Measurements from ENCODE around the gene FBXO31.

The FBXO31 gene

DNA sequence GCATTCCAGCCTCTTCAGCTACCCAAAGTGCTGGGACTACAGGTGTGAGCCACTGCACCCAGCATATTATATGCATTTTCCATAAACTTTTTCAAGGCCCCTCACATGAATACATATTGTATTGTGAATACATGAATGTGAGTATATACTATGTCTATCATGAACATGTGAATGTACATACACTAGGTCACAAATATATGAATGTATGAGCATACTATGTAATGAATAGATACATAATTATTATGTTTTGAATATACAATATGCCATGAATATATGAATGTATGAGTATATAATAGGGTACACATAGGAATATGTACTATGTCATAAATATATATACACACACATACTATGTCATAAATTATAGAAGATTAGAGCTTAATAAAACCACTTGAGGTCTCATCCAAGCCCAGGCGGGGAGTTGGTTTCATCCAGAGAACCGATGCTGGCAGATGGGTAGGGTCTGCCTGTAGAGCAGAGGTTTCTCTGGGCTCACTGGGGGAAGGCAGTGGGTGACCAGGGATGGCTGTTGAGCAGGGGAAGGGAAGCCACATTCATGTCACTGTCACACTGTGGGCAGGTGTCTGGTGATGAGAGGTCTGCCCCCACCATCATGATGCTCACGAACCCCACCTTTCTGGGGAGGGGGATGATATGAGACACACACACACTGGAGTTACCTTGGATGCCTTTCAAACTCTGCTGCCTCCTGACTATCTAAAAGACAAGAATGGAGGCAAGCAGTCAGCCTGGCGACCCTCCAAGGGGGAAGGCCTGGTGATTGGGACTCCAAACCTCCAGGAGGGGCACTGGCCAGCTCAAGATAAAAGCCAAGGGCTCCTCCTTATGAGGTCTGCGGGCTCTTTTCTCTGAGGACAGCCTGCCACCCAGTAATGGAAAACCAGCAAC is 73.7 kb downstream of the FBXO31 start:
- no peak for DNase-seq (ENCODE audit: low spot score)

DNA sequence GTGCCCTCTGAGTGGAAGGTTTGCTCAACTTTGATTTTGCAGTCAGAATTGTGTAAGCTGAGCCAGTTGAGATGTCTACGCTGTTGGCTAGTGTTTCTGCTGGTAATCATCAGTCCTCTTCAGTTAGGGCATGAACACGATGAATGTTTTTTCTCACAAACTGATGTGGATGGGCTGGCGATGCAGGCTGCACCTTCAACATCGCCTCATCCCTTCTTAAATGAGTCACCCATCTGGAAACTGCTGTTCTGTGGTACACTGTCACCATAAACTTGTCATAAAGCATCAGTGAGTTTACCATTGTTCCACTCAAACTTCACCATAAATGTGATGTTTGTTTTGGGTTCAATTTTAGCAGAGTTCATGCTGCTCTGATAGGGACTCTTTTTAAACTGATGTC is 74.8 kb downstream of the FBXO31 start:
- DNase-seq (ENCODE audit: low spot score): no peak

DNA sequence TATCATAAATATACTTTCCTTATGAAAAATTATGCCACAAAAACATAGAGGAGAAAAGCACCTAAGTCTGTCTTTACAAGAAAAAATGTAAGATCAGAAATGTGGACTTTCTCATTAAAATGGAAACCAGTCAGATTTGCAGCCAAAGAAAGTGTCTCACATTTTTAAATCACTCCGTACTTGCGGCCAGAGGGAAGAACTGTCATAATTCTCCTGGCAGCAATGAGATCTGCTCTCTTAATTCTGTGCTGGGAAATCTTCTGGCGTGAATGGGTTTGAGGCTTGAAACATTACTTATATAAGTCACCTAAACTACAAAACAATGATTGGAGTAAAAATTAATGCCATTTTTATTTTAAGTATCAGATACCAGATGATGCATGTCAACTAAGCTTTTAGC is 77.1 kb downstream of the FBXO31 start:
- DNase-seq (ENCODE audit: low spot score): no peak

DNA sequence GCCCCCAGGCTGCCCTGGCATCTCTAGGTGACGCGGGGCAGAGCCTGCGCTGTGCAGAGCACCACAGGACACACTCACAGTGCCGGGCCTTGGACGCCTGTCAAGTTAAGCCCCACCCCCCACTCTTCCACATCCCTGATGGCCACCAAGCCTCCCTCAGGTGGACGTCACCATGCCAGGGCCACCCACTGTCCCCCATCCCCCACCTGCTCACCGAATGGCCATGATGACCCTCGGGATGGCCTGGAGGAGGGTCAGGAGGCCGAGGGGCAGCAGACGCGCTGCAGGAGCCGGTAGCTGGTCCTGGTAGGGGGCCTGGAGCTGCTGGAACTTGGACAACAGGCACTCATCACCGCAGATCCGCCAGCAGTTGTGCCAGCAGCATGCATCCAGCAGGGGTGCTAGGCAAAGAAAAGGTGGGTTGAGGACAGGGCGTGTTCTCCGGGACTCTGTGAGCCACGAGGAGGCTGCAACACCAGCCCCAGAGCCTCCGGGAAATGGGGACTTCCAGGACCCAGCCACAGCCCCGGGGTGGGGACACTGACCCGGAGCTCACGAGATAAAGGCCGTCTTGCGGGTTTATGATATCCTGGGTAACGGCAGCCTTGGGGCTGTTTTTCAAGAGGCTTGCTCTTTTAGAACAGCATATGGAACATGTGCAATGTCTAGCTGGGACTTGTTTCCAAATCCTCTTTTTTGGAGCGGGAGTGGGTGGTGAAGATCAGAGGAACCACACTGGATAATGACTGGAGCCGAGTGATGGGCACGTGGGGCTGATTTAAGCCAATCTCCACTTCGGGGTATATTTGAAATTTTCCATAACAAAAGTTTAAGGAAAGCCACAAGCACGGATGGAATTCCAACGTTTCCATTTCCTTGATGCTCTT is 77.8 kb downstream of the FBXO31 start:
- no peak for DNase-seq (ENCODE audit: low spot score)

DNA sequence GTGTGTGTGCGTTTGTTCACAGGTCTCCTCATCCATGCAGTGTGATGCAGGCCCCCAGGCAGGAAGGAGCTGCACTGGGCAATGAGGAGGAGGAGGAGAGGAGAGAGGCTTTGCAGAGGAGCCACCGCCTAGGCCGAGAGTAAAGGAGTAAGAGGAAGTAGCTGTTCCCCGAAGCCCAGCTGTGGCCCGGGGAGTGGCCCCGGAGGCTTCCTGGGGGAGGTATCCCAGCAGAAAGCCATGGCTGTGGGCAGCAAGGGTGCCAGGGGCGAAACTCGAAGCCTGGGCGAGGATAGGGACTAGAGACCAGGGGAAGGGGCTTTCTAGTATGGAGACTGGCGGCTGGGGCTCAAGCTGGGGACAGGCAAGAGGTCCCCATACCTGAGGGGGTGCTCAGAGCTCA is 78.6 kb downstream of the FBXO31 start:
- no peak for DNase-seq (ENCODE audit: low spot score)

DNA sequence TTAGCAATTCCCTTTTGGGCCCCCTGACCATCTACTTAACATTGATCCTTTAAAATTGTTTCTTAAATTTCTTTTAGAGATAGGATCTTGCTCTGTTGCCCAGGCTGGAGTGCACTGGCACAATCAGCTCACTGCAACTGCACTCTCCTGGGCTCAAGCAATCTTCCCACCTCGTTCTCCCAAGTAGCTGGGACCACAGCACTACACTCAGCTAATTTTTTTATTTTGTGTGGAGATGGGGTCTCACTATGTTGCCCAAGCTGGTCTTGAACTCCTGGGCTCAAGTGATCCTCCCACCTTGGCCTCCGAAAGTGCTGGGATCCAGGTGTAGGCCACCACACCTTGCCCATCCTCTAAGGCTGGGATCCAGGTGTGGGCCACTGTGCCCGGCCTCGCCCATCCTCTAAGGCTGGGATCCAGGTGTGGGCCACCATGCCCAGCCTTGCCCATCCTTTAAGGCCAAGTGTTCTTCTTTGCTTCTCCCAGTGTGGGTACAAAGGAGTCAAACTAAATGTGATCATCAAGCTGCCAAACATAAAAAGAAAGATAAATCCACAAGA is 79.5 kb downstream of the FBXO31 start:
- no peak for DNase-seq (ENCODE audit: low spot score)

DNA sequence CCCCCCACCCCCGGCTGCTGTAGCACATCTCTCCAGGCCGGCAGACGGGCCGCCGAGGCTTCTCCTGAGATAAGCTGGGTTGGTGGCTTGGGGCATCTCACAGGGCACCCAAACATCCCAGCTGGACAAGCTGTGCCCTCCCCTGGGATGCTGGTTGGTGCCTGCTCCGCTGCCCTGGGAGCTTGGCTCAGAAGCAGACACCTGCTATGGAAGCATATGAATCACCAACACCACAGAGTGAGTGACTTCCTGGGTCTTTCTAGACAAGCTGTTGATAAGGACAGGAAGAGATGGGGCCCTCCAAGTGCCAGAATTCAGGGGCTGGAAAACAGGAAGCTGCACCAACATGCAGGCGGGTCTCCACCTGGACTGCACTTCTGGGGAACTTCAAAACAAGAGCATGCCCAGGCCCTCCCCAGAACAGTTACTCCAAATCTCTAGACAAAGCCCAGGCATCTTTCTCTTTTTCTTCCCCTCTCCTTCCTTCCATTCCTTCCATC is 80.1 kb downstream of the FBXO31 start:
- no peak for DNase-seq (ENCODE audit: low spot score)

DNA sequence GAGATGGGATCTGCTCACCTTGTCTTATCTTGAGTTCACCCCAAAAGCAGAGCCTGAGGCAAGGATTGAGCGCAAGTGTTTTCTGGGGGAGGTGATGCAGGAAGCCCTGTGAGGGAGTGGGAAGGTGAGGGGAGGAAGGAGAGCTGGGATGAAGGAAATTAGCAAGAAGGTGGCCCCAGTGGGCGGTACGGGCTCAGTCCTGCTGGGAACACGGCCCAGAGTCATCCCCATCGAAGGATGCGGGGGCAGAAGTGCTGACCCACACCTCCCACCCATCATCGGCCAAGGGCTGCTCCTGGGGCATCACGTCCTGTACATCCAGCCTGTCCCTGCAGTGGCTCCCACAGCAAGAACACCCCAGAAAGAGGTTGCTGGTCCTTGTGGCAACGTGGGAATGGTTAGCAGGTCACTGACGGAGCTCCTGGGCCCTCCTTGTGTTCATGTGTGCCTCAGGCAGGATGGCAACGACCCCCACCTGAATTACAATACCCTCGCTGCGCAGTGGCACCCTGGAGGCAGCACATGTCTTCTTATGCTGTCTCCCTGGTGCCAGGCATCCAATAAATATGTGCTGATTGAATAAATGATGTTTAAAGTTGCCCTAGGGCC is 84.6 kb downstream of the FBXO31 start:
- no peak for DNase-seq (ENCODE audit: low spot score)

DNA sequence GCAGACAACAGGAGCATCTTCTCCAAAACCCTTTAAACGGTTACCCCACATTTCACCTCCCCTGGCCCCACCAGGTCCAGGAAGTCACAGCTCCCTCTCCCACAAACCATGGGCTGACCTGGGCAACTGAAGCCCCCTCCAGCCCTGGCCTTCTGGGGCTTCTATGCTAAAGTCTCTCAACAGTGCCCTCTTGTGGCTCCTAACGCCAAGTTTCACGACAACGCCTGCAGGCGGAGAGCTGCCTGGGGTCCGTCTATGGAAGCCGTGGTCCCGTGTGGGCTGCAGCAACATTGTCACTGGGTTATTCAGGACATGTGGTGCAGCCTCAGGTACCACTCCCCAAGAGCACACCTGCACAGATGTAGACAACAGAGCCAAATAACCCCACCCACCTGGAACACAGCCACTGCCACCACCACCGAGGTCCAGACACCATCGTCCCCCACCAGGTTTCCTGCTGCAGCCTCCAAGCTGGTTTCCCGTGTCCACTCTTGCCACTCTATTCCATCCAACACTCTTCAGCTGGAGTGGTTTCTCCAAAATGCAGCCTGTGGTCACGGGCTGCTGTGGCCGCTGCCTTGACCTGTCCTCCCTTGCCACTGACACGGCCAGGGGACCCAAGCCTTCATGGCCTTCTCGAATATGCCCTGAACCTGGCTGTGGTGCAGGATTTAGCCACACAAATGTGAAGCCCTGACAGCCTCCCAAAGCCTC is 85.5 kb downstream of the FBXO31 start:
- no peak for DNase-seq (ENCODE audit: low spot score)

DNA sequence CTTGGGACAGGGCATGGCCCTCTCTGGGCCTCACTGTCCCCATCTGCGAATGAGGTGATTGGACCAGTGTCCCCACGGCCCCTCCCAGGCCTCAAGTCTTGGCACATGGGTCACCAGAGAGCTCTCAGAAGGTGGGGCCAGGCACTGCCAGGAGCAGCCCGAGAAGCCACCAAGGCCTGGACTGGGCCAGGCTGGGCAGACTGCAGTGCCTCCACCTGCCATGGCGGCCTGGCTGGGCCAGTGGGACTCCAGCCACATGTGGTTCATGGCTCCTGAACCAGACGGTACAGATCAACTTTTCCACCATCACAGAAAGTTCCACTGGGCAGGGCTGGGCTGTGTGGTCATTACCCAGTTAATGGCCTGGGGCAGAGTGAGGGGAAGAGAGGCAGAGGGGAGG is 86.2 kb downstream of the FBXO31 start:
- DNase-seq (ENCODE audit: low spot score): no peak

DNA sequence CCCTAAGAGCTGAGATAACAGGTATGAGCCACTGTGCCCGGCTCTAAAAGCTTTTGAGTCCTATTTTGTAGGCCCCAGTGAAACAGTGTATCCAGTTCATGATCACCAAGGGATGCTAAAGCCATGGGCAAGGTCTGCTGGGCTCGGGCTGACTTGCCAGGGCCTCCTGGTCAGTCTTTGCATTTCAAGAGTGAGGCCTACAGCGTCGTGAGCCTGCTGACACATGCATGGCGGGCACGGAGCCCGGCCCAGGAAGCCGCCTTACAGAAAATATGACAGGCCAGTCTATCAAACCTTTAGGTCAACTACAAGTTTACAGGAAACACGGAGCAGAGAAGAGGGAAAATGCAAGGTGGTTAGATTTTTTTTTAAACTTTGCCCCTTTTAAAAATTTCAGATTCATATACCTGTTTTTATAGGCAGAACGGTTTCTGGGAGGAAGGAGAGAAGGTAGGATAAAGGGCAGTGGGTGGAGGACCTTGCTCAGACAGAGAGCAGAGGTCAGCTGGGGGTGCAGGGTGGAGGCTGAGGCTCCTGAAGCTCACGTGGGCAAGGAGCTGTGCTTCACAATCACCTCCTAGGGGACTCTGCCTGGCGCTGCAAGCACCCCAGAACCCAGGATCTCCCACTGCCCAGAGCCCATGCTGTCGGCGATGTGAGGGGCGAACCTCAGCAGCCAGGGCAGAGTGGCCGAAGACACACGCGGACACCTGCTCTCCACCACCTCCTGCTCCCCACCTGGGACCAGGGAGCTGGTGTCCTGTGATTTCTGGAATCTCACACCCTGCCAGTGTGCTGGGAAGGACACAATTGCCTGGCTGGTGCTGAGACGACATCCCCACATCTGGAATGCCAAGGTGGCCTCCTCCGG is 87.7 kb downstream of the FBXO31 start:
- DNase-seq (ENCODE audit: low spot score): no peak

DNA sequence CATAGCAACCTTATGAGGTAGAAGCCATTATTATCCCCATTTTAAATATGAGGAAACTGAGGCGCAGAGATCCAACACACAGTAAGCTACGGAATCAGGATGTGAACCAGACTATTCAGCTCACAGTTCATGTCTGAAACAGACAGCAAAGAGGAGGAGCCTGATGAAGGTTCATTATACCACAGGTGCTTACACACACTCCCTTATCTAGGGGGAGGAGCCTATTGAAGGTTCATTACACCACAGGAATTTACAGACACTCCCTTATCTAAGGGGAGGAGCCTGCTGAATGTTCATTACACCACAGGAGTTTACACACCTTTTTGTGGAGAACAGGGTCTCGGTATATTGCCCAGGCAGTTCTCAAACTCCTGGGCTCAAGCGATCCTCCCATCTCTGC is 88.3 kb downstream of the FBXO31 start:
- no peak for DNase-seq (ENCODE audit: low spot score)

DNA sequence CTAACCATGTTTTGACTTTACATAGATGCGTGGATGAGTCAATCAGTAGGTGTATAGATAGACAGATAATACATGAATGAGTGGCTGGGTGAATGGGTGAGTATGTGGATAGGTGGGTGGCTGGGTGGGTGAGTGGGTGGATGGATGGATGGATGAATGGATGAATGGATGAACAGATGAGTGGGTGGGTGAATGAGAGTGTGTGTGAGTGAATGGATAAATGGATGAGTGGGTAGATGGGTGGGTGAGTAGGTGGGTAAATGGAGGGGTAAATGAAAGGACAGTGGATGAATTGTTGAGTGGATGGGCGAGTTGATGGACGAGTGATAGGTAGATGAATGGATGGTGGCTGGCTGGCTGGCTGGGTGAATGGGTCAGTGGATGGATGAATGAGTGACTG is 89.6 kb downstream of the FBXO31 start:
- DNase-seq (ENCODE audit: low spot score): no peak

DNA sequence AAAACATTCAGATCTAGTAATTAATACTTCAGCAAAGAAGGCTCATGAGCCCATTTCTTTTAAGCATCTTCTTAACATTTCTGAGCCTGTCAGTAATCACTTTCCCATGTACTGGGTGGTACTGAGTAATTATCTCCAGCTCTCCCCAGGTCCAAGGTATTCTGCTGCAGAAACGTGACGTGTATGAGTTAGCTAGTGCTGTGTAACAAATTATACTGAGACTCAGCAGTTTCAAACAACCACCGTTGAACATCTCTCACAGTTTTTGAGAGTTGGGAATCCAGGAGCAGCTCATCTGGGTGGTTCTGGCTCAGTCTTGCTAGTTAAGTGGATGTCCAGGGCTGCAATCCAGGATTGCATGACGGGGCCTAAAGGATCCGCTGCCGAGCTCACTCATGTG is 91.6 kb downstream of the FBXO31 start:
- DNase-seq (ENCODE audit: low spot score): no peak

DNA sequence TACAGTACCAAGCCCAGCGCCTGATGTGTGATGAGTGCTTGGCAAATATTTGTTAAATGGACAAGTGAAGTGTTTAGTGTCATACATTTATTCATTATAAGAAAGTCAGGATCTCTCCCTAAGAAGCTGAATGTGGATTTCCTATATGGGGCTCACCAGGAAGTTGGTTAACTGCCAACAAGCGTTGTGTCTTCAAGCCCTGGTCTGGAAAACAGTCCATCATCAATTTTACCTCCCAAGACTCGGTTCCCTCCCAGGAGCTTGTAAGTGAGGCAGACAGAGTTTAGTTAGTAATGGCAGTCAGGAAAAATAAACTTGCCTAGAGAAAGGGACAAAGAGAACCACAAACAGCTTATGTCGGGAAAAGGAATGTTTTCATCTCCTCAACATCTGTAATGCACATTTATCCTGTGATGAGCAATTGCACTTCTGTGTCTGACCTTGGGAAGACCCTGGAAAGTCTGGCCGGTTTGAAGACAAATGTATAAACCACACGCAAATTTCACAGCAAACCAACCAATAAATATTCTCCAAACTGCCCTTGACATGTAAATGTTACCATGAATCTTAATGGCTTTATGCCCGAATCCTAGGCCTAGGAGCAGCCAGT is 94.7 kb downstream of the FBXO31 start:
- no peak for DNase-seq (ENCODE audit: low spot score)

DNA sequence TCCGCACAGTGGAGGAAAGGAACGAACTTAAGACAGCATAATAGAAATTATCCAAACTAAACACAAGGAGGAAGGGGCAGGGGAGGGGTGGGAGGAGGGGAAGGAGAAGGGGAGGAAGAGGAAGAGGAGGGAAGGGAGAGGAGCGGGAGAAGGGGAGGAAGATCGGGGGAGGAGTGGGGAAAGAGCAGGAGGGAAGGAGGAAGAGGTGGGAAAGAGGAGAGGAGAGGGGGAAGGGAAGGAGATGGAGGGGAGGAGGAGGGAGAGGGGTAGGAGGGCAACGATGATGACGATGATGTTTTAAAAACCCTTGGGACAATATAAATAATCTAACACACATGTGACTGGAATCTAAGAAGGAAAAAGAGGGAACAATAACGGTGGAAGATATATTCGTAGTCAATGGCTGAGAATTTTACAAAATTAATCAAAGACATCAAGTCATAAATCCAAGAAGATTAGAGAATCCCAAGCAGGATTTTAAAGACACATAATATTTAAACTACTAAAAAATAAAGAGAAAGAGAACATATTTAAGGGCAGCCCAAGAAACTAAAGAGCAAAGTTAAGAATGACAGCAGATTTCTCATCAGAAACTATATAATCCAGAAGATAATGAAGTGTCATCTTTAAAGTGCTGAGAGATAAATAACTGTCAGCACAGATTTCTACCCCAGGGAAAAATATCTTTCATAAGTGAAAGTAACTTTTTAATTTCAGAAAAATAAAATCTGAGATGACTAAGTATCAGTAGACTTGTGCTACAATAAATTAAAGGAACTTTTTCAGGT is 96.5 kb downstream of the FBXO31 start:
- DNase-seq (ENCODE audit: low spot score): no peak

DNA sequence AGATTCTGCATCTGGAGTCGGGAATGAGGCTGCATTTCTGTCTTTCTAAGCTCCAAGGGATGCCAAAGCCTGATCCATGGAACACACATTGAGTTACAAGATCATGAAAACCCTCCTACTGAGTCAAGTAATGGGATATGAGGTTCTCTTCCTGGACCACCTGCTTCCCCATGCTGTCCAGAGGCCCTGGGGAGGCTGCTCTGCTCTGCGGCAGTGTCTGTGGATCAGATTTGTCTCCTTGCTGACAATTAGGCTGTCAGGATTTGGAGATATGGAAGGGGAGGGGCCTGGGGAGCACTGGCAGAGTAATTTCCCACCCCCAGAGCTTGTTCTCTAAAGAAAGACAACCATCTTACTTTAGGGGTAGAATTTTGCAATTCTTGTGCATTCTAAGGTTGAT is 99.4 kb downstream of the FBXO31 start:
- DNase-seq (ENCODE audit: low spot score): no peak

DNA sequence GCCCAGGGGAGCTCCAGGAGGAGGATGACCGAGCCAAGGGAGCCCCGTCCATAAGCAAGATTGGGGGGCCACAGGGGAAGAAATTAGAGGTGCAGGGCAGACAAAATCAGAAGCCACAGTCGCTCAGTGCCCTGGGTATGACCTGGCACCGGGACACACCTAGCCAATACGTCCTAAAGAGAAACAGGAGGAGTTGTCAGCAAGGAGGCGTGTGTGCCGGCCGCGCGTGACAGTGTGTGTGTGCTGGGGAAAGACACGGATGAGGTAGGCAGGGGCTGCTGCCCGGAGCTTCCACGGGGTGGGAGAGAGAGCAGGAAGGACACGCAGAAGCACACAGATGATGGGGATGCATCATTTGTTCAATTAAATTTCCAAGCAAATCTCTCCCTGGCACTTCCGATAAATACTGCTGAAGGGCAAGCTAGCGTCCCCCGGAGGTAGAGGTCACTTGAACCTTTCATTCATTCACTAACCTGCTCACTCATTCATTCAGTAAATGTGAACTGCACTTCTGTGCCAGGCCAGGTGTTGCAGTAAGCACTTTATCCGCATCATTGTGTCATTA is 104.4 kb downstream of the FBXO31 start:
- no peak for DNase-seq (ENCODE audit: low spot score)
